HepG2 (cell line): Measurements from ENCODE around the gene ARFGEF3. TPM values are rescaled to one million over a fixed set of nuclear protein-coding genes. Genes with fewer than 3 reads are reported as not detected.

Experiments
- ELF4 ChIP-seq: sonication (generic); formaldehyde crosslinking; IDR thresholded peaks from 2 replicates; pipeline ENCODE4 v1.5.0; 2020; ENCODE audit warnings: missing genetic modification reagents, mild to moderate bottlenecking, moderate library complexity, borderline replicate concordance
- HOXA5 ChIP-seq: sonication (generic); formaldehyde crosslinking; IDR thresholded peaks from 2 replicates; pipeline ENCODE4 v1.4.0; 2020; ENCODE audit warnings: missing genetic modification reagents
- MBD4 ChIP-seq: IDR thresholded peaks from 2 replicates; pipeline ENCODE4 v1.6.1; 2012; ENCODE audit warnings: low read length, inconsistent platforms, borderline replicate concordance
- MTA3 ChIP-seq: sonication (generic); formaldehyde crosslinking; IDR thresholded peaks from 2 replicates; pipeline ENCODE4 v1.4.0; 2020; ENCODE audit warnings: missing genetic modification reagents
- PHF8 ChIP-seq: sonication (generic); formaldehyde crosslinking; IDR thresholded peaks from 2 replicates; pipeline ENCODE4 v1.5.0; 2020; ENCODE audit warnings: missing genetic modification reagents
- ZFP36 ChIP-seq: fragments of 150-350 bp; IDR thresholded peaks from 2 replicates; pipeline ENCODE4 v1.6.1; 2018; ENCODE audit warnings: borderline replicate concordance, low read length, low read depth; ENCODE audit not compliant: partially characterized antibody
- ZIK1 ChIP-seq: sonication (generic); formaldehyde crosslinking; IDR thresholded peaks from 2 replicates; pipeline ENCODE4 v1.5.0; 2020; ENCODE audit warnings: mild to moderate bottlenecking, low read depth, missing genetic modification reagents, borderline replicate concordance
- polyA plus RNA-seq, 8 experiments: library from polyadenylated mRNA; depleted of rRNA in 3 of 8; stranded (reverse) in 7 of 8; unstranded in 1 of 8; fragments of >200 nt; fragmentation: Illumina TruSeq in 4 of 8; extraction: Trizol in 4 of 8; gene quantifications; 2 replicates each; pipeline versions ENCODE4 v1.2.1 to v1.2.3, GENCODE V29; 2011 to 2016; ENCODE audit warnings: low read depth in 4 of 8, missing spikeins in 1 of 8, mixed read lengths in 1 of 8; ENCODE audit not compliant: insufficient read depth in 1 of 8
- total RNA-seq, 5 experiments: library from RNA; depleted of rRNA; stranded (reverse); fragments of >200 nt; fragmentation: Illumina TruSeq; extraction: Trizol; gene quantifications; 2 replicates each; pipeline ENCODE4 v1.2.3, GENCODE V29; 2016; ENCODE audit warnings: low read depth in 1 of 5
- TF ChIP-seq, protein P1 (sequence below): sonication (generic); formaldehyde crosslinking; IDR thresholded peaks from 2 replicates; pipeline ENCODE4 v1.4.0; 2020; ENCODE audit warnings: missing genetic modification reagents
- TF ChIP-seq, protein P2 (sequence below): IDR thresholded peaks from 2 replicates; pipeline ENCODE4 v1.6.1; 2016; ENCODE audit warnings: low read depth, missing genetic modification reagents, missing compliant biosample characterization
- TF ChIP-seq, protein P3 (sequence below): sonication (generic); formaldehyde crosslinking; IDR thresholded peaks from 2 replicates; pipeline ENCODE4 v1.4.0; 2020; ENCODE audit warnings: missing genetic modification reagents
- TF ChIP-seq, protein P4 (sequence below): IDR thresholded peaks from 2 replicates; pipeline ENCODE4 v1.6.1; 2016; ENCODE audit warnings: missing biosample characterization, missing genetic modification reagents, low read depth
- TF ChIP-seq, protein P5 (sequence below): IDR thresholded peaks from 2 replicates; pipeline ENCODE4 v1.6.1; 2012; ENCODE audit warnings: inconsistent platforms

The ARFGEF3 gene
- total and polyA plus RNA-seq, 2 of the 13 experiments (the other 11 are each of a cell fraction or from before 2014, with no cell fraction given) = 0.60 to 2.6 TPM

DNA sequence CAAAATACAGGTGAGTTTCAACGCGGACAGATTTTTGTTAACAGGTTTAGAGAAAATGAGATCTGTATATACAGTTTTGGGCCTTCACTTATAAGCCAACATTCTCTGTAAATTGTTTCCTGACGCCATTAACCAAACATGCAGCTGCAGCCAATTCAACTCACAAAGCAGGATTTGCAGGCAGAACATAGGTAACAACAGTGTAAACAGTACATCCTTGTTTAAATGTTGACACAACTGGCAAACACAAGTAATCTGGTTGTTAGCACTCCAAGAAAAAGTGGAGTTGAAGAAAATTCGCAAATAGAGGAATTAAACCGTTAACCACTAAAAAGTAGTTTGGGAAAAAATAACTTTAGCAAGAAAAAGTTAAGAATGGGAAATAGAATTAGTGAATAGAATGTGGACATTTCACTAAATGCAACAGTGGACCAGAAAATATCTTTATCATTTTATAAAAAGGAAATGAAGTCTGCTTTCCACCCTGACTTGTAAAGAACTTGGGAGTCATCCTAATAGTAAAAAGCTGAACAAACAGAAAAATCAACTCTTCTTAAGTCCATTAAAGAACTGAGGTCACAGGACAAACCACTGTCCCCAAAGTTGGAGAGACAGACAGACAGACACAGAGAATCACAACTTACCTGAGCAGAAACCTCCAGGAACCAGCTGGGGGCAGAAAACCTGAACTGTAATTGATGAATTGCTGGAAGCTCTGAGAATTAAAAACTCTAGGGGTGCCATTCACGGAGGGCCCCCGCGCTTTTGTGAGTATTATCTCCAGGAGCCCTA, 226.0 kb downstream of the ARFGEF3 start (continued):
- TF ChIP-seq, protein P1, sequence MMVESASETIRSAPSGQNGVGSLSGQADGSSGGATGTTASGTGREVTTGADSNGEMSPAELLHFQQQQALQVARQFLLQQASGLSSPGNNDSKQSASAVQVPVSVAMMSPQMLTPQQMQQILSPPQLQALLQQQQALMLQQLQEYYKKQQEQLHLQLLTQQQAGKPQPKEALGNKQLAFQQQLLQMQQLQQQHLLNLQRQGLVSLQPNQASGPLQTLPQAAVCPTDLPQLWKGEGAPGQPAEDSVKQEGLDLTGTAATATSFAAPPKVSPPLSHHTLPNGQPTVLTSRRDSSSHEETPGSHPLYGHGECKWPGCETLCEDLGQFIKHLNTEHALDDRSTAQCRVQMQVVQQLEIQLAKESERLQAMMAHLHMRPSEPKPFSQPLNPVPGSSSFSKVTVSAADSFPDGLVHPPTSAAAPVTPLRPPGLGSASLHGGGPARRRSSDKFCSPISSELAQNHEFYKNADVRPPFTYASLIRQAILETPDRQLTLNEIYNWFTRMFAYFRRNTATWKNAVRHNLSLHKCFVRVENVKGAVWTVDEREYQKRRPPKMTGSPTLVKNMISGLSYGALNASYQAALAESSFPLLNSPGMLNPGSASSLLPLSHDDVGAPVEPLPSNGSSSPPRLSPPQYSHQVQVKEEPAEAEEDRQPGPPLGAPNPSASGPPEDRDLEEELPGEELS (CRISPR knock-in tag) = peak; percentile 89
- TF ChIP-seq, protein P2, sequence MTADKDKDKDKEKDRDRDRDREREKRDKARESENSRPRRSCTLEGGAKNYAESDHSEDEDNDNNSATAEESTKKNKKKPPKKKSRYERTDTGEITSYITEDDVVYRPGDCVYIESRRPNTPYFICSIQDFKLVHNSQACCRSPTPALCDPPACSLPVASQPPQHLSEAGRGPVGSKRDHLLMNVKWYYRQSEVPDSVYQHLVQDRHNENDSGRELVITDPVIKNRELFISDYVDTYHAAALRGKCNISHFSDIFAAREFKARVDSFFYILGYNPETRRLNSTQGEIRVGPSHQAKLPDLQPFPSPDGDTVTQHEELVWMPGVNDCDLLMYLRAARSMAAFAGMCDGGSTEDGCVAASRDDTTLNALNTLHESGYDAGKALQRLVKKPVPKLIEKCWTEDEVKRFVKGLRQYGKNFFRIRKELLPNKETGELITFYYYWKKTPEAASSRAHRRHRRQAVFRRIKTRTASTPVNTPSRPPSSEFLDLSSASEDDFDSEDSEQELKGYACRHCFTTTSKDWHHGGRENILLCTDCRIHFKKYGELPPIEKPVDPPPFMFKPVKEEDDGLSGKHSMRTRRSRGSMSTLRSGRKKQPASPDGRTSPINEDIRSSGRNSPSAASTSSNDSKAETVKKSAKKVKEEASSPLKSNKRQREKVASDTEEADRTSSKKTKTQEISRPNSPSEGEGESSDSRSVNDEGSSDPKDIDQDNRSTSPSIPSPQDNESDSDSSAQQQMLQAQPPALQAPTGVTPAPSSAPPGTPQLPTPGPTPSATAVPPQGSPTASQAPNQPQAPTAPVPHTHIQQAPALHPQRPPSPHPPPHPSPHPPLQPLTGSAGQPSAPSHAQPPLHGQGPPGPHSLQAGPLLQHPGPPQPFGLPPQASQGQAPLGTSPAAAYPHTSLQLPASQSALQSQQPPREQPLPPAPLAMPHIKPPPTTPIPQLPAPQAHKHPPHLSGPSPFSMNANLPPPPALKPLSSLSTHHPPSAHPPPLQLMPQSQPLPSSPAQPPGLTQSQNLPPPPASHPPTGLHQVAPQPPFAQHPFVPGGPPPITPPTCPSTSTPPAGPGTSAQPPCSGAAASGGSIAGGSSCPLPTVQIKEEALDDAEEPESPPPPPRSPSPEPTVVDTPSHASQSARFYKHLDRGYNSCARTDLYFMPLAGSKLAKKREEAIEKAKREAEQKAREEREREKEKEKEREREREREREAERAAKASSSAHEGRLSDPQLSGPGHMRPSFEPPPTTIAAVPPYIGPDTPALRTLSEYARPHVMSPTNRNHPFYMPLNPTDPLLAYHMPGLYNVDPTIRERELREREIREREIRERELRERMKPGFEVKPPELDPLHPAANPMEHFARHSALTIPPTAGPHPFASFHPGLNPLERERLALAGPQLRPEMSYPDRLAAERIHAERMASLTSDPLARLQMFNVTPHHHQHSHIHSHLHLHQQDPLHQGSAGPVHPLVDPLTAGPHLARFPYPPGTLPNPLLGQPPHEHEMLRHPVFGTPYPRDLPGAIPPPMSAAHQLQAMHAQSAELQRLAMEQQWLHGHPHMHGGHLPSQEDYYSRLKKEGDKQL (CRISPR knock-in tag) = 0 out of 2 replicates have a peak, but pooled peaks have one; percentile 35
- TF ChIP-seq ZFP36 = no peak
- TF ChIP-seq, protein P3, sequence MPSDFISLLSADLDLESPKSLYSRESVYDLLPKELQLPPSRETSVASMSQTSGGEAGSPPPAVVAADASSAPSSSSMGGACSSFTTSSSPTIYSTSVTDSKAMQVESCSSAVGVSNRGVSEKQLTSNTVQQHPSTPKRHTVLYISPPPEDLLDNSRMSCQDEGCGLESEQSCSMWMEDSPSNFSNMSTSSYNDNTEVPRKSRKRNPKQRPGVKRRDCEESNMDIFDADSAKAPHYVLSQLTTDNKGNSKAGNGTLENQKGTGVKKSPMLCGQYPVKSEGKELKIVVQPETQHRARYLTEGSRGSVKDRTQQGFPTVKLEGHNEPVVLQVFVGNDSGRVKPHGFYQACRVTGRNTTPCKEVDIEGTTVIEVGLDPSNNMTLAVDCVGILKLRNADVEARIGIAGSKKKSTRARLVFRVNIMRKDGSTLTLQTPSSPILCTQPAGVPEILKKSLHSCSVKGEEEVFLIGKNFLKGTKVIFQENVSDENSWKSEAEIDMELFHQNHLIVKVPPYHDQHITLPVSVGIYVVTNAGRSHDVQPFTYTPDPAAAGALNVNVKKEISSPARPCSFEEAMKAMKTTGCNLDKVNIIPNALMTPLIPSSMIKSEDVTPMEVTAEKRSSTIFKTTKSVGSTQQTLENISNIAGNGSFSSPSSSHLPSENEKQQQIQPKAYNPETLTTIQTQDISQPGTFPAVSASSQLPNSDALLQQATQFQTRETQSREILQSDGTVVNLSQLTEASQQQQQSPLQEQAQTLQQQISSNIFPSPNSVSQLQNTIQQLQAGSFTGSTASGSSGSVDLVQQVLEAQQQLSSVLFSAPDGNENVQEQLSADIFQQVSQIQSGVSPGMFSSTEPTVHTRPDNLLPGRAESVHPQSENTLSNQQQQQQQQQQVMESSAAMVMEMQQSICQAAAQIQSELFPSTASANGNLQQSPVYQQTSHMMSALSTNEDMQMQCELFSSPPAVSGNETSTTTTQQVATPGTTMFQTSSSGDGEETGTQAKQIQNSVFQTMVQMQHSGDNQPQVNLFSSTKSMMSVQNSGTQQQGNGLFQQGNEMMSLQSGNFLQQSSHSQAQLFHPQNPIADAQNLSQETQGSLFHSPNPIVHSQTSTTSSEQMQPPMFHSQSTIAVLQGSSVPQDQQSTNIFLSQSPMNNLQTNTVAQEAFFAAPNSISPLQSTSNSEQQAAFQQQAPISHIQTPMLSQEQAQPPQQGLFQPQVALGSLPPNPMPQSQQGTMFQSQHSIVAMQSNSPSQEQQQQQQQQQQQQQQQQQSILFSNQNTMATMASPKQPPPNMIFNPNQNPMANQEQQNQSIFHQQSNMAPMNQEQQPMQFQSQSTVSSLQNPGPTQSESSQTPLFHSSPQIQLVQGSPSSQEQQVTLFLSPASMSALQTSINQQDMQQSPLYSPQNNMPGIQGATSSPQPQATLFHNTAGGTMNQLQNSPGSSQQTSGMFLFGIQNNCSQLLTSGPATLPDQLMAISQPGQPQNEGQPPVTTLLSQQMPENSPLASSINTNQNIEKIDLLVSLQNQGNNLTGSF (CRISPR knock-in tag) = no peak
- TF ChIP-seq, protein P4, sequence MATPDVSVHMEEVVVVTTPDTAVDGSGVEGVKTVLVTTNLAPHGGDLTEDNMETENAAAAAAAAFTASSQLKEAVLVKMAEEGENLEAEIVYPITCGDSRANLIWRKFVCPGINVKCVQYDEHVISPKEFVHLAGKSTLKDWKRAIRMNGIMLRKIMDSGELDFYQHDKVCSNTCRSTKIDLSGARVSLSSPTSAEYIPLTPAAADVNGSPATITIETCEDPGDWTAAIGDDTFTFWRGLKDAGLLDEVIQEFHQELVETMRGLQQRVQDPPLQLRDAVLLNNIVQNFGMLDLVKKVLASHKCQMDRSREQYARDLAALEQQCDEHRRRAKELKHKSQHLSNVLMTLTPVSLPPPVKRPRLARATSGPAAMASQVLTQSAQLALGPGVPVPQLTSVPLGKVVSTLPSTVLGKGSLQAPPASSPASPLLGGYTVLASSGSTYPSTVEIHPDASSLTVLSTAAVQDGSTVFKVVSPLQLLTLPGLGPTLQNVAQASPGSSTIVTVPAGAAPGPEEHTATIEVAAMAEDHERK (CRISPR knock-in tag) = no peak
- TF ChIP-seq MBD4 = no peak; the same call in 1 of the 2 replicates
- TF ChIP-seq ELF4 (CRISPR knock-in tag) = no peak
- TF ChIP-seq, protein P5, sequence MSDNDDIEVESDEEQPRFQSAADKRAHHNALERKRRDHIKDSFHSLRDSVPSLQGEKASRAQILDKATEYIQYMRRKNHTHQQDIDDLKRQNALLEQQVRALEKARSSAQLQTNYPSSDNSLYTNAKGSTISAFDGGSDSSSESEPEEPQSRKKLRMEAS = no peak
- TF ChIP-seq ZIK1 (CRISPR knock-in tag) = no peak
- no peak for TF ChIP-seq HOXA5
- TF ChIP-seq MTA3 (CRISPR knock-in tag) = no peak
- TF ChIP-seq PHF8 = no peak
